HS-27A (cell line): Measurements from ENCODE around the gene TBC1D22A.

Experiments used
- DNase-seq: peaks from one replicate; pipeline ENCODE4 v3.0.0-alpha.2; 2012; ENCODE audit warnings: low read depth, missing footprints

Gene TBC1D22A

GRCh38 chr22:46934746-46935491 lies 172.5 kb downstream of the TBC1D22A start:
- peak; percentile 71 for DNase-seq

- no peak for DNase-seq
These were observed 173.3 kb downstream of the TBC1D22A start for GRCh38 chr22:46935506-46936377.

- DNase-seq, result no peak
These were observed 174.0 kb downstream of the TBC1D22A start for GRCh38 chr22:46936378-46936903.

- no peak for DNase-seq
These were observed 174.7 kb downstream of the TBC1D22A start for GRCh38 chr22:46937185-46937584.

- DNase-seq, result no peak
These were observed 175.5 kb downstream of the TBC1D22A start for GRCh38 chr22:46937939-46938338.

GRCh38 chr22:46941968-46942798 lies 179.7 kb downstream of the TBC1D22A start:
- DNase-seq, result no peak

GRCh38 chr22:46942799-46943785 lies 180.6 kb downstream of the TBC1D22A start:
- DNase-seq, result no peak

- no peak for DNase-seq
These were observed 183.0 kb downstream of the TBC1D22A start for GRCh38 chr22:46945481-46945880.

- DNase-seq, result no peak
These were observed 184.0 kb downstream of the TBC1D22A start for GRCh38 chr22:46946383-46946962.

- DNase-seq, result no peak
These were observed 185.2 kb downstream of the TBC1D22A start for GRCh38 chr22:46947516-46948257.

GRCh38 chr22:46948411-46949144 lies 186.1 kb downstream of the TBC1D22A start:
- no peak for DNase-seq

- DNase-seq, result no peak
These were observed 188.9 kb downstream of the TBC1D22A start for GRCh38 chr22:46951350-46951749.

- DNase-seq, result no peak
These were observed 189.5 kb downstream of the TBC1D22A start for GRCh38 chr22:46951973-46952372.

GRCh38 chr22:46953968-46954765 lies 191.7 kb downstream of the TBC1D22A start:
- DNase-seq, result no peak

GRCh38 chr22:46954781-46955180 lies 192.3 kb downstream of the TBC1D22A start:
- no peak for DNase-seq

GRCh38 chr22:46956498-46957215 lies 194.2 kb downstream of the TBC1D22A start:
- no peak for DNase-seq

- no peak for DNase-seq
These were observed 195.1 kb downstream of the TBC1D22A start for GRCh38 chr22:46957521-46957920.
